ENCODE measurements around the gene IQGAP2.

Gene IQGAP2

GRCh38 chr5:76643371-76643770, 240.3 kb downstream of the IQGAP2 start:
- H3K4me3 ChIP-seq (ENCODE audit: low read depth, low read length), result no peak overlapping the region
- no peak for DNase-seq (ENCODE audit: low read depth)
- no peak for TF ChIP-seq CTCF (IDR thresholded peaks at IDR 0.05; ENCODE audit: low read depth, low read length, missing control alignments)
- in situ Hi-C loops (cut with HindIII; ENCODE audit: low sequenced_read_pairs), result no loop called here

- no peak overlapping the region for H3K4me3 ChIP-seq (ENCODE audit: low read depth, low read length)
- DNase-seq (ENCODE audit: low read depth), result no peak
- no peak for TF ChIP-seq CTCF (IDR thresholded peaks at IDR 0.05; ENCODE audit: low read depth, low read length, missing control alignments)
- in situ Hi-C loops (cut with HindIII; ENCODE audit: low sequenced_read_pairs), result no loop called here
Observed at GRCh38 chr5:76649140-76649539, 246.1 kb downstream of the IQGAP2 start.

- no peak for TF ChIP-seq CTCF (IDR thresholded peaks at IDR 0.05; ENCODE audit: low read depth, low read length, missing control alignments)
- no peak for DNase-seq (ENCODE audit: low read depth)
- no peak overlapping the region for H3K4me3 ChIP-seq (ENCODE audit: low read depth, low read length)
- in situ Hi-C loops (cut with HindIII; ENCODE audit: low sequenced_read_pairs), result no loop called here
Observed at GRCh38 chr5:76652809-76653414, 249.8 kb downstream of the IQGAP2 start.

- DNase-seq (ENCODE audit: low read depth), result no peak
- in situ Hi-C loops (cut with HindIII; ENCODE audit: low sequenced_read_pairs), result no loop called here
- H3K4me3 ChIP-seq (ENCODE audit: low read depth, low read length), result no peak overlapping the region
- TF ChIP-seq CTCF (IDR thresholded peaks at IDR 0.05; ENCODE audit: low read depth, low read length, missing control alignments), result no peak
Observed at GRCh38 chr5:76657091-76657490, 254.0 kb downstream of the IQGAP2 start.

- no peak for DNase-seq (ENCODE audit: low read depth)
- in situ Hi-C loops (cut with HindIII; ENCODE audit: low sequenced_read_pairs), result no loop called here
- no peak overlapping the region for H3K4me3 ChIP-seq (ENCODE audit: low read depth, low read length)
- no peak for TF ChIP-seq CTCF (IDR thresholded peaks at IDR 0.05; ENCODE audit: low read depth, low read length, missing control alignments)
Observed at GRCh38 chr5:76657683-76658311, 254.7 kb downstream of the IQGAP2 start.

- in situ Hi-C loops (cut with HindIII; ENCODE audit: low sequenced_read_pairs), result no loop called here
- no peak for TF ChIP-seq CTCF (IDR thresholded peaks at IDR 0.05; ENCODE audit: low read depth, low read length, missing control alignments)
- DNase-seq (ENCODE audit: low read depth), result no peak
- H3K4me3 ChIP-seq (ENCODE audit: low read depth, low read length), result no peak overlapping the region
Observed at GRCh38 chr5:76660360-76660759, 257.3 kb downstream of the IQGAP2 start.

Measured in astrocyte of the cerebellum (primary cell).